Testis (tissue), 3 donors: ENCODE data around the gene KRTAP5-5. TPM values are rescaled to one million over a fixed set of nuclear protein-coding genes. Genes with fewer than 3 reads are reported as not detected.

Experiments
- DNase-seq: peaks from one replicate; pipeline ENCODE4 v3.0.0-alpha.2; 2019
- H3K27ac ChIP-seq, 2 donors: fragments of 200-600 bp; sonication (generic); one replicate each; pipeline ENCODE4 v1.5.1; 2019
- H3K27me3 ChIP-seq: fragments of 200-600 bp; sonication (generic); one replicate; pipeline ENCODE4 v1.5.1; 2019
- H3K36me3 ChIP-seq: fragments of 200-600 bp; sonication (generic); one replicate; pipeline ENCODE4 v1.5.1; 2017; ENCODE audit warnings: low read depth; ENCODE audit errors: missing control alignments
- H3K4me1 ChIP-seq: fragments of 200-600 bp; sonication (generic); one replicate; pipeline ENCODE4 v1.5.1; 2019
- H3K4me3 ChIP-seq, 2 donors: fragments of 200-600 bp; sonication (generic); one replicate each; pipeline ENCODE4 v1.5.1; 2017 to 2019
- H3K9me3 ChIP-seq: fragments of 200-600 bp; sonication (generic); one replicate; pipeline ENCODE4 v1.5.1; 2017
- CTCF ChIP-seq, 3 experiments: fragments of 450-650 bp in 2 of 3; fragments of 200-600 bp in 1 of 3; sonication (generic) in 1 of 3; IDR thresholded peaks; one replicate each; pipeline ENCODE4 v1.5.1; 2016 to 2019; ENCODE audit warnings: antibody characterized with exemption in 3 of 3, mild to moderate bottlenecking in 2 of 3, moderate library complexity in 1 of 3
- POLR2A ChIP-seq: fragments of 450-650 bp; IDR thresholded peaks from one replicate; pipeline ENCODE4 v1.6.1; 2017; ENCODE audit warnings: antibody characterized with exemption, mild to moderate bottlenecking, moderate library complexity
- WGBS, 2 donors: methylation state at CpG; one replicate each; pipeline ENCODE4 v1.1.5; 2018; 5-methylcytosine and 5-hydroxymethylcytosine counted together
- intact Hi-C: fragments of 100-400 bp; cut with DNase I; formaldehyde crosslinking; loops from one replicate; pipeline ENCODE4 v1.15.1; 2023; ENCODE audit warnings: low total_unique reads
- polyA plus RNA-seq: library from polyadenylated mRNA; stranded (reverse); fragments of 350-450 nt; fragmentation: Illumina TruSeq; extraction: RNeasy Lipid Tissue Mini Kit (QIAGEN cat#74804); gene quantifications from one replicate; pipeline ENCODE4 v1.2.3, GENCODE V29; 2014; ENCODE audit warnings: low read depth, low replicate concordance; ENCODE audit not compliant: insufficient read depth
- total RNA-seq, 2 donors: library from RNA; depleted of rRNA; stranded (reverse); fragments of >200 nt; gene quantifications; one replicate each; pipeline ENCODE4 v1.2.3, GENCODE V29; 2016

Gene KRTAP5-5
- total and polyA plus RNA-seq, 3 donors from 2014 or later, result not detected

- H3K4me1 ChIP-seq, result peaks cover 6% of the 10 kb centered on the region
- no peaks in the 10 kb centered on the region for H3K27me3 ChIP-seq
- H3K36me3 ChIP-seq, result no peaks in the 10 kb centered on the region
- WGBS, 2 donors, result 46 to 60% methylated on average over 15 to 21 of the region's 21 CpGs
- no peak overlapping the region for H3K4me3 ChIP-seq
- no peak for DNase-seq
- TF ChIP-seq CTCF (IDR thresholded peaks at IDR 0.05), result peak in 1 of 3 experiments; percentile 15
- no peak for TF ChIP-seq POLR2A
- H3K27ac ChIP-seq, result peak overlapping the region; percentile 24 to 38
- no peaks in the 10 kb centered on the region for H3K9me3 ChIP-seq
- intact Hi-C loops, result no loop called here
Observed at GRCh38 chr11:1674173-1675131, 44.9 kb downstream of the KRTAP5-5 start.

GRCh38 chr11:1675536-1676228, 46.1 kb downstream of the KRTAP5-5 start:
- TF ChIP-seq CTCF (IDR thresholded peaks at IDR 0.05), result no peak
- no peak for TF ChIP-seq POLR2A
- WGBS, 2 donors, result 77 to 87% methylated on average over 11 of the region's 11 CpGs
- Histone ChIP-seq H3K9me3 (no peaks in the 10 kb centered on the region), H3K4me1 (no peaks in the 10 kb centered on the region), H3K4me3 (no peak overlapping the region), H3K27ac (no peak overlapping the region), H3K36me3 (no peaks in the 10 kb centered on the region), H3K27me3 (no peaks in the 10 kb centered on the region)
- no peak for DNase-seq
- intact Hi-C loops, result no loop called here

GRCh38 chr11:1676229-1676740, 46.7 kb downstream of the KRTAP5-5 start:
- intact Hi-C loops, result no loop called here
- Histone ChIP-seq H3K9me3 (no peaks in the 10 kb centered on the region), H3K4me3 (no peak overlapping the region), H3K27me3 (no peaks in the 10 kb centered on the region), H3K36me3 (no peaks in the 10 kb centered on the region), H3K27ac (no peak overlapping the region), H3K4me1 (no peaks in the 10 kb centered on the region)
- WGBS, 2 donors, result 93 to 95% methylated on average over 7 of the region's 7 CpGs
- TF ChIP-seq CTCF (IDR thresholded peaks at IDR 0.05), result no peak
- no peak for TF ChIP-seq POLR2A
- no peak for DNase-seq

GRCh38 chr11:1679881-1680280, 50.3 kb downstream of the KRTAP5-5 start:
- TF ChIP-seq CTCF (IDR thresholded peaks at IDR 0.05) (no peak), POLR2A (no peak)
- no peaks in the 10 kb centered on the region for H3K9me3 ChIP-seq
- WGBS, 2 donors, result 90 to 93% methylated on average over 10 of the region's 10 CpGs
- no peaks in the 10 kb centered on the region for H3K27me3 ChIP-seq
- intact Hi-C loops, result no loop called here
- H3K36me3 ChIP-seq, result no peaks in the 10 kb centered on the region
- no peak for DNase-seq
- H3K27ac ChIP-seq, result no peak overlapping the region
- H3K4me1 ChIP-seq, result no peaks in the 10 kb centered on the region
- H3K4me3 ChIP-seq, result no peak overlapping the region

Other genes with a start within 250 kb of the KRTAP5-5 start
- 10 to 100 TPM; 49.1 to 52.3 TPM for gene BRSK2, start 239.8 kb upstream of the KRTAP5-5 start, total RNA-seq
- 24.7 TPM for gene BRSK2, start 239.8 kb upstream of the KRTAP5-5 start, polyA plus RNA-seq
- 10 to 100 TPM; 46.8 to 57.7 TPM for gene MOB2, start 143.0 kb upstream of the KRTAP5-5 start, total RNA-seq
- gene MOB2, start 143.0 kb upstream of the KRTAP5-5 start, polyA plus RNA-seq, result 41.5 TPM
- 10 to 100 TPM in 1 of 2 donors, 1 to 10 TPM in 1; 8.5 to 14.4 TPM for gene DUSP8, start 57.5 kb upstream of the KRTAP5-5 start, total RNA-seq
- 7.0 TPM for gene DUSP8, start 57.5 kb upstream of the KRTAP5-5 start, polyA plus RNA-seq
- gene KRTAP5-1, start 44.5 kb upstream of the KRTAP5-5 start, total RNA-seq, result not detected
- not detected for gene KRTAP5-1, start 44.5 kb upstream of the KRTAP5-5 start, polyA plus RNA-seq
- not detected for gene KRTAP5-2, start 31.5 kb upstream of the KRTAP5-5 start, total RNA-seq
- gene KRTAP5-2, start 31.5 kb upstream of the KRTAP5-5 start, polyA plus RNA-seq, result not detected
- not detected for gene KRTAP5-3, start 21.3 kb upstream of the KRTAP5-5 start, total RNA-seq
- gene KRTAP5-3, start 21.3 kb upstream of the KRTAP5-5 start, polyA plus RNA-seq, result not detected
- gene KRTAP5-4, start 7.6 kb upstream of the KRTAP5-5 start, total RNA-seq, result not detected
- gene KRTAP5-4, start 7.6 kb upstream of the KRTAP5-5 start, polyA plus RNA-seq, result not detected
- gene KRTAP5-6, start 67.4 kb downstream of the KRTAP5-5 start, total RNA-seq, result not detected
- gene KRTAP5-6, start 67.4 kb downstream of the KRTAP5-5 start, polyA plus RNA-seq, result not detected
- gene IFITM10, start 120.8 kb downstream of the KRTAP5-5 start, total RNA-seq, result 1 to 10 TPM; 6.0 to 9.6 TPM
- gene IFITM10, start 120.8 kb downstream of the KRTAP5-5 start, polyA plus RNA-seq, result 2.6 TPM
- 100 to 1,000 TPM; 522 to 897 TPM for gene CTSD, start 134.2 kb downstream of the KRTAP5-5 start, total RNA-seq
- gene CTSD, start 134.2 kb downstream of the KRTAP5-5 start, polyA plus RNA-seq, result 486 TPM
- gene SYT8, start 205.2 kb downstream of the KRTAP5-5 start, total RNA-seq, result 1 to 10 TPM; 1.7 to 2.7 TPM
- 0.98 TPM for gene SYT8, start 205.2 kb downstream of the KRTAP5-5 start, polyA plus RNA-seq
- not detected for gene TNNI2, start 209.2 kb downstream of the KRTAP5-5 start, total RNA-seq
- gene TNNI2, start 209.2 kb downstream of the KRTAP5-5 start, polyA plus RNA-seq, result 8.6 TPM
- gene LSP1, start 223.3 kb downstream of the KRTAP5-5 start, total RNA-seq, result 10 to 100 TPM; 13.0 to 19.9 TPM
- 50.1 TPM for gene LSP1, start 223.3 kb downstream of the KRTAP5-5 start, polyA plus RNA-seq